Measurements from ENCODE around the gene PNMA8A.

- TF ChIP-seq POLR2AphosphoS5 (IDR thresholded peaks at IDR 0.05), result no peak
- no peak for TF ChIP-seq EZH2 (IDR thresholded peaks at IDR 0.05; ENCODE audit: borderline replicate concordance, insufficient read depth, low read length, poor library complexity, severe bottlenecking)
These were observed 10.4 kb downstream of the PNMA8A start for GRCh38 chr19:46460981-46461380.

Data from neural cell (in vitro differentiated cells).